Hematopoietic multipotent progenitor cell treated with erythropoietin and hydrocortisone succinate and interleukin-3 and kit ligand, for 6 days (in vitro differentiated cells): ENCODE results near the gene SDK1.

Source experiments
- DNase-seq: peaks from one replicate; pipeline ENCODE4 v3.0.0-alpha.2; 2015

SDK1 gene

GRCh38 chr7:4003503-4003902 lies 702.5 kb downstream of the SDK1 start:
- DNase-seq, result no peak

DNA sequence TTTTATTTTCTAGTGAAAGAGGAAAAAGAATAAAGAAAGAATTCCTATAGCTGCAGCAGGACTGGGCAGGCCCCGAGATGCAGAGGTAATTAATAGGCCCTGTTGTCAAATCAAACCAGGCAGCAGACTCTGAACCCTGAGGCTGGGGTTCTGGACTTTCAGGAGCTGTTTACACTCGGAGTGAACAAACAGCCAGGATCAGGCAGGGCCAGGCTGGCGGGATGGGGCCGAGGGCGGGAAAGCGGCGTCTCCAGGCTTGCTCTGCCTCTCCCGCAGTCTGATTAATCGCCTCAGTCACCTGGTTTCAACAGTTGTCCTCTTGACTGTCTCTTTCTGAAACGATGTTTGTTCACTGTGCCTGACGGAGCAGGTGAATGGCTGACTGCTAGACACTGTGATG lies 705.6 kb downstream of the SDK1 start:
- DNase-seq, result no peak

DNA sequence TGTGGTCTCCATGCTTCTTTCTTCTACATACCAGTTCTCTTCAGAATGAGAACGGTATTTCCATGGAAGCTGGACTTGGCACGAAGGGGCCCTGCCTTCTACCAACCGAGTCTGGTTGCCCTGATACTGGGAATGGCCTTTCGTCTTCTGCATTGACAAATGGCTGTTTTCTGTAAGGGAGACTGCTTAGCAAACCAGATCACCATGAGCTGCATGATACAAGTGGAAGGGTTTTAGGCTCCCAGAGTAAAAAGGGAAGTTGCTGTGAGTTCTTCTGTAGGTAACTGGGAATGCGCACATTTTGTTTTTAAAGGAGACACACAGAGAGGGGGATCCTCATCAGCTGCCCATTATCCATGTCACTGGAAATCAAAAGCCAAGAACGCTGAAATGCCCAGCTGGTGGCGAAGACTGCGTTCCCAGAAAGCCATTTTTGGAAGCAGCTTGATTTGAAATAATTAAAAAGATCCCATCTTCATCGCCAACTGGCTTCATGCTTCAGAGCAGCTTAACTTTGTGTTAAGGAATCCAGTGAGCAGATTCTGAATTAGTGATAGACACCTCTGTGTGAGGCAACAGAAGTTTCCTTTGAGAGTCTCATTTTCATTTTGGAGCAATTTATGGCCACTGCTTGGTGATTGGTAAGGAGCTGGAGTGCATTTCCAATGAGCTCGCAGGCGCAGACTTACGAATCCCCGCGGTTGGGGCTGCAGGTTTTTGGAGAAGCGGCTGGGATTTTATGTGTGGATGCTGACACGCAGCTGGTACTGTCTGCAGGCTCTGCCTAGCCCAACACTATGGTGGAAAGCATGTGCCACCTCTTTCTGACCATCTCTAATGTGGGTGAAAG lies 708.4 kb downstream of the SDK1 start:
- no peak for DNase-seq

GRCh38 chr7:4010061-4010605 lies 709.1 kb downstream of the SDK1 start:
- DNase-seq, result no peak

DNA sequence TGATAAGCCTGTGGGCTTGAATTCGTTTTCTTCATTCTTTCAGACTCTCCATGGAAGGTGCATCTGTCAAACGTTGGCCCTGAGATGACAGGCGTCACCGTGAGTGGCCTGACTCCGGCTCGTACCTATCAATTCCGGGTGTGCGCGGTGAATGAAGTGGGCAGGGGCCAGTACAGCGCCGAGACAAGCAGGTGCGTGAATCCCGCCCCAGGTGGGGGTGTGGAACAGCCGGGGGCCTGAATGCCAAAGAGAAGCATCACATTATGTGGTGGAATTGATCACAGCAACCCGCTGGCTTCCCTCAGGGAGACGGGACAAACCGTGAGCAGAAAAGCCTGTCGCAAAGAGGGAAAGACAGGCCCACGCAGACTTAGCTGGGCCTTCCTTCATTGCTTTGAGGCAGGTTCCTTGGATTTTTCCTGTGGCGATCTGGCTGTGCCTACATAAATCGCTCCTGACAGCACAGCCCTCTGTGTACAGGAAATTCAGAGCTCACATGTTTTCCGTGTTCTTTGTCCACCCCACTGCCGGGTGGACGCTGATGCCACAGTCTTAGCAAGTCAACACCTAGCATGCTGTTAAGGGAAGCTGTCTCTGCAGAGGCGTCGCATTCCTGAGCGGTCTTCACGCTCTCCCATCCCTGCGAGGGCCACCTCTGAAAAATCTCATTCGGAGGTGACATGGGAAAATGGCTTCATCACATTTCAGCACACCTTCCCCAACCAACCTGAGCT lies 710.0 kb downstream of the SDK1 start:
- DNase-seq, result no peak

- DNase-seq, result no peak
These were observed 712.7 kb downstream of the SDK1 start for GRCh38 chr7:4013793-4014192.

- no peak for DNase-seq
These were observed 713.4 kb downstream of the SDK1 start for GRCh38 chr7:4014346-4015050.

DNA sequence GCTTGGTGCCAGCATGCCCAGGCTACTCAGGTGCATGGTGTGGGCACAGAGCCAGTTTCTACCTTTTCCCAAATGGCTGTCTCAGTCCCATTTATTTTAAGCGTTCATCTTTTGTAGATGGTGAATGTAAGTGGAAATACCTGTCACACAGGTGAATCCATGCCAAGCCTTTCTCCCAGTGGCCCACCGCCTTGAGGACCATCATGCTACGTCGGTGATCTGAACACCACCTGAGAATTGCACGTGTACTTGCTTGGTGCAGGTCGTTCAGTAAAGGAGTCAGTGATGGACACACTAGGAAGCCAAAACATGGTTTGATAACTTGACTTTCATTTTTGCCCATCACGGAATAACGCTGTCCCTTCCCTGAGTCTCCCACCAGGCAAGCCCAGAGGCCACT lies 714.3 kb downstream of the SDK1 start:
- no peak for DNase-seq

DNA sequence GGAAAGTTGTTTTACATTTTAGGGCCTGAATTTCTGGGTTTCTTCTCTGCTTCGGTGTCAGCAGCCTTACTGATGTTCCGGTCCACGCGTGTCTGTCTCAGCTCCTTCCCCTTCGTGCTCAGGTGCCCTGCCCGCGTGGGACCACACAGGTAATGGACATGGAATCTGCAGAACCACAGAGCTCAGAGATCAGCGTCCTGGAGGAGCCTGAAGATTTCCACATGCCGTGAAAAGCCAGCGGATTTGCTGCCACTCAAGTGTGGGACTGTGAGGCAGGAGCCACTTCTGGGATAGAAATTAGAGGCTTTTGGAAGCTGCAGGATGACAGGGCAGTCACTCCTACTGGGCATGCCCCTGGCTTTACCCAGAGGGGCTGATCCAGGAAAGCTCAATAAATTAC lies 714.9 kb downstream of the SDK1 start:
- DNase-seq, result no peak

DNA sequence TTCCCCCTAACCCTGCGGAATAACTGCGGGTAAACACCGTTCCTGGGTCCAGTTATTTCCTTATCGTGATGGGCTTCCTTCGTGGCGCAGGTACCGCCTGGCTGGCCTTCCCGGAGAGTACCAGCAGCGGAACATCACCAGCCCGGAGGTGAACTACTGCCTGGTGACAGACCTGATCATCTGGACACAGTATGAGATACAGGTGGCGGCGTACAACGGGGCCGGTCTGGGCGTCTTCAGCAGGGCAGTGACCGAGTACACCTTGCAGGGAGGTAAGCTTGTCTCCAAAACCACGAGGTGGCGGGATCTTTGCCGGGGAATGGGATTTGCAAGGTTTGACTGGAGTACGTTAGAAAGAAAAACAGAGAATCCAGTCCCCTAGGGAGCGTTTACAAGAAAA lies 716.0 kb downstream of the SDK1 start:
- DNase-seq, result no peak

GRCh38 chr7:4017785-4018184 lies 716.7 kb downstream of the SDK1 start:
- DNase-seq, result no peak

GRCh38 chr7:4018601-4019316 lies 717.7 kb downstream of the SDK1 start:
- DNase-seq, result no peak

DNA sequence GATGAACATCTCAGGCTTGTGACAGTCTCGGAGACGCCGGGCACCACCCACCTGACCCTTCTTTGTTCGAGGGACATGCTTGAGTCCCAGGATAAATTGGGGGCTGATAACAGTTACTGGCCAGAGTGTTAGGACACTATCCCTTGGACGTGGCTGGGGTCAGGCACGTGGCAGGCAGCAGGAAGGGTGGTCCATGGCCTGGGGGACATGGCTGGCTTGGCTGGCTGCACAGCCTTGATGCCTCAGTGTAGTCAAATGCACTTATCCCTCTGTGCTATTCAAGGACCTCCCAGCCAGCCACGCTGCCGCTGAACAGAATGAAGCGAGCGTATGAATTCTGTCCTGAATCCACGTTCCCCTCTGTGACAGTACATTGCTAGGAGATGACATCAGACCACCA lies 719.0 kb downstream of the SDK1 start:
- no peak for DNase-seq

GRCh38 chr7:4021413-4021812 lies 720.4 kb downstream of the SDK1 start:
- no peak for DNase-seq

DNA sequence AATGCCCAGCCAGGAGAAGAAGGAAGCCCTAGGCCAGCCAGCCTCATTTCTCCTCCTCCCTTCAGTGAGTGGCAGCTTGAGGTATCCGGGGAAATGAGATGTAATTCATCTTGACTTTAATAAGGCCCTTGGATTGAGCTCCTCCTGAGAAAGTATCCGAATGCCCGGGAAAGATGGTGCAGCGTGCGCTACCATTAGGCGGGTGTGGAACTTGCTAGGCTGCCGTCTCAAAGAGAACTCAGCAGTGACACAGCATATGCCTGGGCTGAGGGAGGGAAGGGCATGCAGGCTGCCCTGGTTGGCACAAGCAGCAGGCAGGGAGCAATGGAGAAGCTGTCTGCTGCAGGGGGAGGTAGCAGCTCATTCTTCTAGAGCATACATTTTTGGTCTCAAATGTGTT lies 721.2 kb downstream of the SDK1 start:
- DNase-seq, result no peak

DNA sequence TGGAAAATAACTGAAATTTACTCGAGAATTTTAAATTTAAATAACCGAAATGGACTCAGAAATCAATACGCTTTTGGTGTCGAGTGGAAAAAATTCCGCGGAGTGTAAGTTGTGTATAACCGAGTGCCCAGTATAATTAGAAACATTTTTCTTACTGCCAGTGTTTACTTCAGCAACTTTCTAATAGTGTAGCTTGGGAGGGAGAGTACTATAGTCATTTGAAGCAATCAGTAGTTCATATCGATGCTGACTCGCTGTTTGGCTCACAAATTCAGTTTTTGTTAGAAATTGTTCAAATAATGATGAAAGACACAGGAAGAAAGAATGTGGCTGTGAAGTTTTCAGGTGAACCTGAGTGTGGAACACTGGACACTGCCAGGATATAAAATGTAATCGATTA lies 722.5 kb downstream of the SDK1 start:
- DNase-seq, result no peak

DNA sequence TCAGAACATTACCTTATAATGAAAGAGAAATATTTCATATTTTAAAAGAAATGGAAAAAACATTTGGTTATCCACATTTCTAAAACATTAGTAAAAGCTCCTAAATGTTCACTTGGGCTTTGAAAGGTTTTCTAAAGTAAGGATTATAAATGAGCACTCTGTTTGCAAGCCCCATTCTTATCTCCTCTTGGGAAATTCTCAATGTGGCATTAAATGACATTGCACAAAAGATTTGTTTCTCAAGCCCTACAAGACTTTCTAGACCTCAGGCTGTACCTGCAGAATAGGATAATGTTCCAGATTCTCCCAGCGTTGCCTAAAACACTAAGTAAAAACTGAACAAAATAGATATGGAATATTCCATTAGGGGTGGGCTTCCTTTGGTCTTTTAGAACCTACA lies 723.1 kb downstream of the SDK1 start:
- no peak for DNase-seq

- no peak for DNase-seq
These were observed 723.8 kb downstream of the SDK1 start for GRCh38 chr7:4024806-4025205.

GRCh38 chr7:4025210-4025609 lies 724.2 kb downstream of the SDK1 start:
- DNase-seq, result no peak

- DNase-seq, result no peak
These were observed 724.9 kb downstream of the SDK1 start for GRCh38 chr7:4025694-4026615.

- DNase-seq, result no peak
These were observed 726.0 kb downstream of the SDK1 start for GRCh38 chr7:4026941-4027486.
